ENCODE results near the gene DIP2C.
"Not testable (repeated sequence)": the region's sequence is repeated elsewhere in the genome, so short reads cannot be mapped to it uniquely, and the experiment has no call there.

DIP2C gene

DNA sequence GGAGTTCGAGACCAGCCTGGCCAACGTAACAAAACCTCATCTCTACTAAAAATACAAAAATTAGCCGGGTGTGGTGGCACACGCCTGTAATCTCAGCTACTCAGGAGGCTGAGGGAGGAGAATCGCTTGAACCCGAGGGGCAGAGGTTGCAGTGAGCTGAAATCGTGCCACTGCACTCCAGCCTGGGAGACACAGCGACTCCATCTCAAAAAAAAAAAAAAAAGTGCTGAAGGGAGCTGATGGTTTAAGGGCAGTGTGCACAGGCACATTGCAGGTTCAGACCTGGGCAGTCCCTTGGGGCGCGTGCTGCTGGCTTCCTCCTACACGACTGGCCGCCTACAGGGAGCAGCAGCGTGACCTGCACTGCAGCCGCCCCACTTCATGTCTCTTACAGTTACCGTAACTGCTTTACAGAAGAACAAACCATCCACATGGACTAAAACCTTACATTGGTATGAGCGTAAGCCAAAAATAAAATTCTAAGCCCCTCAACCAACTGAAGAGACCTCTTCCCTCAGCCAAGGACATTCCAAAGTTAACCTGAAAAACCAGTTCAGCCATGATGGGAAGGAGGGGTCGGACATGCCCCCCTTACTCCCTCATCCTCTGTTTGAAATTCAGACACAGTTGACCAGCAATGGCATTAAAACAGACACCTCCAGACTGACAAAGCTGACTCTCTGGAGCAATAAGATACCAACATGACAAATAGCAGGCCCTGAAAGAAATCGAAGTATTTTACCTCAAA is 292.0 kb downstream of the DIP2C start:
- no peak for DNase-seq

DNA sequence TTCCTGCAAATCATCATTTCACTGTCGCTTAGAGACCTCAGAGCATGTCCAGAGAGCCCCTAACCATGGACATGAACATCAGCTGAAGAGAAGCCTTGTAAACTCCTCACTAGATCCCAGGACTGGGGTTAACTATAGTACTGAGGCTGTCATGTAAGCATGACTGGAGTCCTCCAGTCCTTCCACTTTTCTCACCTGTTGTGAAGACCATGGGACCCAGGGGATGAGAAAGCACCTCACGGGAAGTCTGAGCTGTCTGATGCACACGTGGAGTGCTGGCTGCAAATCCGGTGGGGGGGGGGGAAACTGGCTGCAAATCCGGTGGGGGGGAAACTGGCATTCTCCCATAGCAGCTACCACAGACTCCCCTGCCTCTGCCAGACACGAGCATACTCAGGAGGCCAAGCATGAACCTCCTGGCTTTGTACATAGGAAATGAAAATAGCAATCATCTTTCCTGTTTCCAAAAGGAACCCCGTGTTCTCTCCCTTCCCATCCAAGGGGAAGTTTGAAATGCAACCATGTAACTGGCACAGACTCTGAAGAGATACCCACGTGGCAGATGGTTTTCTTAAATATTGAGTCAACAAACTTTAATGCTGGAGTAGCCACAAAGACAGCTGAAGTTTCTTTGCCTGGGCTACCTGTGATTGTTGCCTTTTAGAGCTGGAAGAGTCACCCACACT is 292.8 kb downstream of the DIP2C start:
- DNase-seq, result no peak

DNA sequence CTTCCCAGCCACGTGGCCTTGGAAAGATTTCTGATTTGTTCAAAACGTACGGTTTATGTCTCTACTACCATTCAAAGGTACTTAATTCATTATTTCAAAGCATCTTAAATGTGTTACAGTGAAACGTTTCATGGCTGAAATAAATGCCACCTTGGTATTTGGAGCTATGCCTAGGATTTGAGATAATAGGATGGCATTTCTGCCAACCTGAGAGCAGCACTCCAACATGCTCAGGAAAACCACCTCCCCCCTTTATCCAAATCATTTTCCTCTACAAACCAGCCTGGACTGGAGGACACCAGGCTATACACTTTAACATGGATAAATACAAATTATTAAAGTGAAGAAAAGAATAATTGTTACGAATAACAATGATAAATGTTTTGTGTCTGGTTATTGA is 293.4 kb downstream of the DIP2C start:
- DNase-seq, result no peak

DNA sequence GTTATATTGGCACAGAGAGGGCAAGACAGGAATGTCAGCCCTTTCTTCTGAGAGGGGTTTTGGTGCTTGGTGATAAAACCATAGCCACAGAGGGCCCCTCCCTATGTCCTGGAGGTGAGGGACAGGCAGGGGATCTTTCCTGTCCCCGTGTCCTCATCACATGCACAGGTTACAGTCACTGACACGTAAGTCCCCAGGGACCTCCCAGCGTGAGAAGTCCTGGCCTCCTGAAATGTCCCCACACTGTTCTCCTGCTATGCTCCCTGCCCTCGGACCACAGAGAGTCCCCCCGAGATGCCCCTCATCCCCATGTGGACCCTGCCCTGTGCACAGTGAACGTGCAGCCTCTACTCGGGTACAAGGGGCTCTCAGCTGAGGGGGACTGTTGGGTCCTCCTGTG is 293.8 kb downstream of the DIP2C start:
- DNase-seq, result no peak

DNA sequence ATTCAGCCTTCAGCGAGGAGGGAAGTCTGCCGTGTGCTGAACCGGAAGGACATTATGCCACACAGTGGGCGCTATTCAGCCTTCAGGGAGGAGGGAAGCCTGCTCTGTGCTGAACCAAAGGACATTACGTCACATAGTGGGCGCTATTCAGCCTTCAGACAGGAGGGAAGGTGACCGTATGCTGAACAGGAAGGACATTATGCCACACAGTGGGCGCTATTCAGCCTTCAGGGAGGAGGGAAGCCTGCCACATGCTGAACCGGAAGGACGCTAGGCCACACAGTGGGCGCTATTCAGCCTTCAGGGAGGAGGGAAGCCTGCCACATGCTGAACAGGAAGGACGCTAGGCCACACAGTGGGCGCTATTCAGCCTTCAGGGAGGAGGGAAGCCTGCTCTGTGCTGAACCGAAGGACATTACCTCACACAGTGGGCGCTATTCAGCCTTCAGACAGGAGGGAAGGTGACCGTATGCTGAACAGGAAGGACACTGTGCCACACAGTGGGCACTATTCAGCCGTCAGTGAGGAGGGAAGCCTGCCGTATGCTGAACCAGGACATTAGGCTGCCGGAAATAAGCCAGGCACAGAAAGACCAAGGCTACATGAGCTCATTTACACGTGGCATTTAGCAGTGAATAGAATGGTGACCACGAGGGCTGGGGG is 294.9 kb downstream of the DIP2C start:
- DNase-seq, result not testable (repeated sequence)

DNA sequence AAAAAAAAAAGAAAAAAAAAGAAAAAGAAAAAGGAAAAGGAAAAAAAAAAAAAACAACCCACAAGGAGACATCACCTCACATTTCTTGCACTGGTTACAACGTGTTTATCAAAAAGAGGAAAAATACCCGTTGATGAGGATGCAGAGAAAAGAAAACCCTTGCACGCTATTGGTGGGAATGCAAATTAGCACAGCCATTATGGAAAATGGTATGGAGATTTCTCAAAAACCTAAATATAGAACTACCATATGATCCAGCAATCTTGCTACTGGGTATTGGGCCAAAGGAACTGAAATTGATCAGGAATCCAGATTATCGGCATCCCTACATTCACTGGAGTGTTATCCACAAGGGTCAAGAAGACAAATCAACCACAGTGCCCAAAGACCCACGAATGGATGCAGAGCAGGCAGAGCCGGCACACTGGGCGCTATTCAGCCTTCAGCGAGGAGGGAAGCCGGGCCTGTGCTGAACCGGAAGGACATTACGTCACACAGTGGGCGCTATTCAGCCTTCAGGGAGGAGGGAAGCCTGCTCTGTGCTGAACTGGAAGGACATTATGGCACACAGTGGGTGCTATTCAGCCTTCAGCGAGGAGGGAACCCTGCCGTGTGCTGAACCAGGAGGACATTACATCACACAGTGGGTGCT is 295.6 kb downstream of the DIP2C start:
- no peak for DNase-seq

DNA sequence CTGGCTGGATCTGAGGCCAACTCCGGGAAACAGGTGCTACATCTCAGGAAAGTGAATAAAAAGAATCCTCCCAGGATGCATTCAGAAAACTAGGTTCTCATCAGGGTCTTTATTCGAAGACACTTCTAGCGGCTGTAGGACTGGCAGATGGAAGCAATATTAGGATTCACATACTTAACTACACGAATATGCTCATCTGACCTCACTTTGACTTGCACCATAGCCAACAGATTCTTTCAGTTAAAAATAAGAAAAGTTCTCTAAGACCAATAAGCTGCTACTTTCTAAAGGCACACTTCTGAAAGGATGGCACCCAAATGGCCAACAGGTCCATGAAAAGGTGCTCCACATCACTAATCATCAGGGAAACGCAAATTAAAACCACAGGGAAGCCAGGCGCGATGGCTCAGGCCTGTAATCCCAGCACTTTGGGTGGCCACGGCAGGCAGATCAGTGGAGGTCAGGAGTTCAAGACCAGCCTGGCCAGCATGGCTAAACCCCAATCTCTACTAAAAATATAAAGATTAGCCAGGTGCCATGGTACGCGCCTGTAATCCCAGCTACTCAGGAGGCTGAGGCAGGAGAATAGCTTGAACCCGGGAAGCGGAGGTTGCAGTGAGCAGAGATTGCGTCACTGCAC is 296.2 kb downstream of the DIP2C start:
- no peak for DNase-seq

DNA sequence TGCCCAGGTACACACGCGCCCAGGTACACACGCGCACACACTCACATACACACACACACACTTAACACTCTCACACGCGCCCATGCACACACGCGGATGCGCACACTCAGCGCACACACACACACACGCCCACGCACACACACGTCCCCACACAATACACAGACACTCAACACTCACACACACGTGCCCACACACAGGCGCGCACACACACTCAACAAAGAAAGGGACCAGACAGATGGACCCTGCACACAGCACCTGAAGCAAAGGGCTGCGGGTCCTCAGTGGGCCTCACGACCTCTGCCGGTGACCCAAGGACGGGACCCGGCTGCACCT is 296.8 kb downstream of the DIP2C start:
- no peak for DNase-seq

DNA sequence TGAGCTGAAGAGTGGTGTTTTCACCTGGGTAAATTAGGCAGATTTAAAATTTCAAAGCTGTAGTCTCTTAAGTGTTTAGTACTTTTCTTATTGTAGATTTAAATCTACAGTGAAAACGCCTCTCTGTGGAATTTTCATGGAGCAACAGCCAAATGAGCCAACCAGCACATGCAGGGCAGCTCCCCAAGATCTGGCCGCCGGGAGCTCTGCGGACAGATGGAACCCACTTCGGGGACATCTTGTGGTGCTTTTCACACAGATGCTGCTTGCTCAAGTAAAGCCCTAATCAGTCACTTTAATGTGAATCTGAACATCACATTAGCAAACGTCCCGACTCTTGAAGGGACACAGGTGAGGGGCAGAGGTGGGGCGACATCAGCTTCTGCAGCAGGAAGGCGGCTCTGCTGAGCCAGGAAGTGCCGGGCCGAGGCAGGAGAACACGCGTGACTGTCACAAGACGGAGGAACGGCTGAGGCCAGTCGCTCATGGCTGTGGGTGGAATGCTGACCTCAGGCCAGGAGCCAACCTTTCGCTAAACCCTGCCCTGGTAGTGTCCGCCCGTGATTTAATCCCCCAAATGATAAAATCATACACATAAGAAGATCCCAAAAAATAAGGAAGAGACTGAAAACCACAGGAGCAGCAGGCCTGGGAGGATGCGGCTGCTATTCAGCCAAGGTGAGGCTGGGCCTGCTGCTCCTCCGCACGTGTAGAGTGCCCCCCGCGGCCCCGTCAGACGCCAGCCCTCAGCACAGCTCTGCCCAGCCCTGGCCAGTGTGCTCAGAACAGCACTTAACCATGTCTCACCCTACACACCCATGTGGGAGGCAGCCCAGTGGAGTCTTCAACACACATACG is 297.4 kb downstream of the DIP2C start:
- no peak for DNase-seq

DNA sequence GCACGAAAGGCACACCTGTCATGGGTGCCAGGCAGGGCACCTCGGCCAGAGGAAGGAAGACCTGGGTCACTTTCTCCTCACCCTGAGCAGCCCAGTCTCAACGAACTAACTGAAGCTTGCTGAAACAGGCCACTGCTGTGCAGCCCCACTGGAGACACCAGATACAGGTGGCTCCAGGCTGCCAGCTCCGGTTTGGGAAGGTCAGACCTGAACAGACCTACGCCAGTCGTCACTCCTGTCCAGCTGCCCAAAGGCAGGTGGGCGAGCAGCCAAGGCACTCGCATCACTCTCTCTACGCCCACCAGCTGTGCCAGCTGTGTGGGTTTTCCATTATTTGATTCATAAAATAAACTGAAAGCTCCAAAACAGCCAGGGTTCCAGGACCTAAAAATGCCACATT is 298.2 kb downstream of the DIP2C start:
- no peak for DNase-seq

DNA sequence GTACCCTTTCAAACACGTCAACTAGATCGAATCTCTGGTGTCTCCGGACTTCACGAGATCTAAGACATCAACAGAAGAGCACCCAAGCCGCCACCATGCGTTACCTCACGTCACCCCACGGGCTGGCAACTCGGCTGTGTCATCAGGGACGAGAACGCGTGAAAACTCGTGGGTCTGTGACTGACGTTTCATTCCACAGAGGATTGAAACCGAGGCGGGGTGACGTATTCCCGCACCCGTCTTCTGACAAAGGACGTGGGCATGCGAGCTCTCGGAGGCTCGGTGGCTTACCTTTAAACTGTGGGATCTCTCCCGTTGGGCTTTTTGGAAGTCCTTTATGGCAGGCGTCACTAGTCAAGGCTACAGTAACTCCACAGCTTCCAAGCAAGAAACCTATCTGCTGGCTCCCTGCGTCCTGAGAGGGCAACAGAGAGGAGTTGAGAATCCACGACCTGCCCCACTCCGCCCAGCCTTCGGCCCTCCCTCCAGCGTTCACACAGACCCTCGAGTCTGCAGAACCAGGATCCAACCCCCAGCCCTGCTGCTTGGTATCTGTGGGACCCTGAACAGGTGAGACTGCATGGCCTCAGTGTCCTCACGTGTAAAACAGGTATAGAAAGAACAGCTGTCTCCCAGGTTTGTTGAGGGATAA is 298.9 kb downstream of the DIP2C start:
- no peak for DNase-seq

DNA sequence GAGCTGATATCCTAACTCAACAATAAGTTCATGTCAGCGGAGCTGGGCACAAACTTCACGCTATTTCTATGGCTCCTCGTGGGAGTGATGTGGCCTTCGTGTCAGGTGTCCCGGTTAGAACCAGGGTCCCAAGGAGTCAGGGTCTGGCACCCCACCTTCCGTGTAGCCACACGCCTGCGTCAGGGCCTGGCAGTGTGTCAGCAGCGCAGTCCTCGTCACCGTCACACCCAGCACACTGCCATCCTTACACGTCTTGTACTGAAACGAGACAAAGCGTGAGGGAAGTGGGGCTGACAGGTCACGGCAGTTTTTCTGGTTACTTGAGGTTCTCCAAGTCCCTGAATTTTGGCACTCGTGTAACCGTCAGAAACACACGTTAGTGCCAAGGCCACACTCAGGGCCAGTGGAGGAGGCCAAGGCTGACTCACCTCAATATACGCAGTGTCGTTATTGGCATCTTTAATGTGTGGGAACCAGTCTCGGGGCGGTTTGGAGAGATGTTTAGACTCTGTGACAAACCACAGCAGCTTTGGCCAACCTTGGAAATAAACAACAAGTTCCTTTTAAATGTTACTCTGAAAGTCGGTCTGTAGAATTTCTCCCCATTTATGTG is 299.5 kb downstream of the DIP2C start:
- no peak for DNase-seq

DNA sequence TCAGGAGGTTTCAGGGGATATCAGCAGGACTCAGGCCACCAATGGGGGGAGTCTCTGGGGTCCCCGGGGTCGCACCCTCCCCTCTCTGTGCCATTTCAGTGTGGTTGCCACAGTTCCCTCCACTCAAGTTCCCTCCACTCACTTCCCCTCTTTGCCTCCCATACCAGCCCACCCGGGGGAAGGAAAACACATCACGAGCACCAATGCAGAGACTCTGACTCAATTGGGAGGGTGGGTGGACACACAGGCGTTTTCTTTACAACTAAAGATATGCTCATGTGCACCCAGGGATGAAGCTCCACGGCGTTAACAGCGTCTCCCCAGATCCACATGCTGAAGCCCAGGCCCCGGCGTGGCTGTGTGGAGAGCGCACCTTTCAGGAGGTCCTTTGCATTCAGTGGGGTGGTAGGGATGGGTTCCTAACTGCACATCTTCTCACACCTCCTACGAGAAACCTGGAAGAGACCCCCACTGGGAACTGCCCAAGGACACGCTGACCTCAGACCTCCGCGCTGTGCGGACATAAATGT is 300.1 kb downstream of the DIP2C start:
- no peak for DNase-seq

DNA sequence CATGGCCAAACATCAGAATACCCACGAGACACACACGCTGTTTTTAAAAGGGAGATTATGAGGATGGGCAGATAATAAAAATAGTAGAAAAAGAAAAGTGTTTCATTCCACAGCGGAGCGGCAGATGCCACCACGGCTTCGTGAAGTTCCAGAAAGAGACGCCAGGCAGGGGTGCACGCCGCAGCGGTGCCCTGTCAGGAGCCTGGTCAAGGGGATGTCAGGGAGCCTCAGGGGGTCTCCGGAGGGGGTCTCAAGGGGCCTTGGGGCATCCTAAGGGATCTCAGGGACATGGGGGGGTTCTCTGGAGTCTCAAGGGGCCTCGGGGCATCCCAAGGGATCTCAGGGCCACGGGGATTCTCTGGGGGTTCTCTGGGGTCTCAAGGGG is 300.8 kb downstream of the DIP2C start:
- DNase-seq, result no peak

DNA sequence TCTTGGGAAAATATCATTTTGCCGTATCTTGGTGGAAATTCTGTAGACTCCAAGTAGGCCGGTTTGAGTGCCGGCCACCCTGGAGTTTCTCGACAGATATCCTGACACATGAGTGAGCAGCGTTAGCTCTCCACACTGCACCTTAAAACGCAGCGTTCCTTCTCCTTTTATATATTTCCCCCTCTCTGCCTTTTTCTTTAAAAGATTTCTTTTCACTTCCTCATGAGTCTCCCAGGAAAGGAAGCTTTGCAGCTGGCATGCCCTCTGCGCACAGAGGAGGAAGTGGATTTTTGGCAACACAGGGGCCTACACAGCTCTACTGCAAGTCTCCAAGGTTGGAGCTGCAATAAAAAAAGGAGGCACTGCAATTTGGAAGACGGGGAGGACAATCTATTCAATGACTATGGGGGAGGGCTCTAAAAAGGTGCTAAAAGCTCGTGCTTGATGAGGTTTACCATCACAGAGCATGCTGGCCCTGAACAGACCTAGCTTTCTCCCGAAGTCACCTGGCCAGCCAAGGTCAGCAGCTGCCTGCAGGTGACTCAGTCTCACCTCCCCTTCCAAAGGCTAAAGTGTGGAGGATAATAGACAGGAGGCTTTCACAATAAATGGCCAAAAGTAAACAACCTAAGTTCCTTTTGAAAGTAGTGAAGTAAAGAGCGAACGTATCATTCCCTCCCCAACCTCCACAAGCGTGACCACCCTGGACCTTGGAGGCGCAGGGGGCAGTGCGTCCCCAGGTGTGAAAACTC is 301.4 kb downstream of the DIP2C start:
- DNase-seq, result no peak

DNA sequence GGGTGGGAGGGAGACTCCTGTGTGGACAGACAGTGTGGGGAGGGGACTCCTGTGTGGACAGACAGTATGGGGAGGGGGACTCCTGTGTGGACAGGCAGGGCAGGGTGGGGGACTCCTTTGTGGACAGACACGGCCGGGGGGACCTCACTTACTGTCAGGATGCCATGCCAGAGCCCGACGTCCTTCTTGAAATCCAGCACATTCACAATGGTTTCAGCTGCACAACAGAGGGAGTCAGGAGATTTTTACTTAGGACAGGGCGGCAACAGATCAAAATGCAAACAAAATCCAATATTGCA is 301.9 kb downstream of the DIP2C start:
- DNase-seq, result no peak

DNA sequence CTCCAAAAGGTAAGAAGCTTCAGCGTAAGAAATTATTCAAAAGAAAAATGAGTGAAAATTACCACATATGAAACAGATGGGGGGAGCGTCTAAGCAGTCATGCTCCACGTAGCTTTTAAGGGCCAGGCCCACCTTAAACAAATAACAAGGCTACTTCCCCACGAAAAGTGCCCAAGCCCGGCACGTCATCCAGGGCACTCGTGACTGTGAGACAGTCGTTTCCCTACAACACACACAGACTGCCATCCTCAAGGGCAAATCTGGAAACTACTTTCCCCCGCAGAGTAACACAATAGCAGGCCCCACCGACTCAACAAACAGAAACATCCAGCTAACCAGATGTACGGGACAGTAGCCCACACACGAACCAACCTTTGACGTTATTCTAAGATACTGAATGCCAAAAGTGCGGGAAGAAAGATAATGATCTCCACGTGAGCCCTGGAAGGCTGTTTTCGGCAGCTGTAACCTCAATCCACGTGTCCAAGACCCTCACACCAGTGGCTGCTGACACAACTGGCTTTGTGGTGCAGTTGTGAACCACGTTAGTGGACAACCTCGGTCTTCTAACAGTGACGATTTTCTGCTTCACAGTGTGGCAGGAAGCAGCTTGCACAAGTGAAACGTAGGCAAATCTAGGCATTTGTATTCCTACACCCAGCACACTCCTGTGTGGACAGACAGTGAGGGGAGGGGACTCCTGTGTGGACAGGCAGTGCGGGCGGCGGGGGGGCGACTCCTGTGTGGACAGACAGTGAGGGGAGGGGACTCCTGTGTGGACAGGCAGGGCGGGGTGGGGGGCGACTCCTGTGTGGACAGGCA is 302.5 kb downstream of the DIP2C start:
- no peak for DNase-seq

DNA sequence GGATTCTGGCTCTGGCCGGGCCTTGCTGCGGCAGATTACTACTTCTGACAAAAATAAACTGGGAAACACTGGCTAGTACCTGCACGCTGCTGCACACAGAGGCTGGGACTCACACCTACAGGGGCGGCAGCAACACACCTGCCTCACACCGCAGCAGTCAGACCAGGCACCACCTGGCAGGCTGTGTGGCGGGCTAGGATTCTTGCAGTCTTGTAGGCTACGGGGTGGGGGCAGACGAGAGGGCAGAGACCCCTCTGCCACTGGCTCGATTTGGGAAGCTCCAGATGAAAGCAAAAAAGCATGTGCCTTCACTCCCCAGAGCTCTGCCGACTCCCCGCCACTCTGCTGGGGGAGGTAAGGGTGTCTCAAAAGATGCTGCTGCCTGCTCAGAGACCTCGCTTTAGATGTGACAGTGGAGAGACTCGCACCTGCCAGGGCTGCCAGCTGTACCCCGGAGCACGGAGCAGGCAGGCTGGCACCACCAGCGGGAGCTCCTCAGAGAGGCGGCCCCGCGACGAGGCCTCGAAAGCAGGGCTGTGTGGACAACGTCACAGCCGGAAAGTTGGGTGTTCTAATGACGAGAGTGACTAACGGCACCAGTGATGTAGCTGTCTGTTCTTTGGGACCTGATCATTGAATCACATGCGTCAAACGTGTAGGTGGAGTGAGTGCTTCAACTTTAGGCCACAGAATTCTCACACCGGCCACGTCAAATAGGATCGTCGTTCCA is 303.7 kb downstream of the DIP2C start:
- DNase-seq, result no peak

Data from activated T-cell treated with anti-CD3 and anti-CD28 coated beads, Interleukin-2, amount 50 U/mL, for 1 hour (primary cell).